Measurements from ENCODE around the gene SOCS7.

The SOCS7 gene, protein sequence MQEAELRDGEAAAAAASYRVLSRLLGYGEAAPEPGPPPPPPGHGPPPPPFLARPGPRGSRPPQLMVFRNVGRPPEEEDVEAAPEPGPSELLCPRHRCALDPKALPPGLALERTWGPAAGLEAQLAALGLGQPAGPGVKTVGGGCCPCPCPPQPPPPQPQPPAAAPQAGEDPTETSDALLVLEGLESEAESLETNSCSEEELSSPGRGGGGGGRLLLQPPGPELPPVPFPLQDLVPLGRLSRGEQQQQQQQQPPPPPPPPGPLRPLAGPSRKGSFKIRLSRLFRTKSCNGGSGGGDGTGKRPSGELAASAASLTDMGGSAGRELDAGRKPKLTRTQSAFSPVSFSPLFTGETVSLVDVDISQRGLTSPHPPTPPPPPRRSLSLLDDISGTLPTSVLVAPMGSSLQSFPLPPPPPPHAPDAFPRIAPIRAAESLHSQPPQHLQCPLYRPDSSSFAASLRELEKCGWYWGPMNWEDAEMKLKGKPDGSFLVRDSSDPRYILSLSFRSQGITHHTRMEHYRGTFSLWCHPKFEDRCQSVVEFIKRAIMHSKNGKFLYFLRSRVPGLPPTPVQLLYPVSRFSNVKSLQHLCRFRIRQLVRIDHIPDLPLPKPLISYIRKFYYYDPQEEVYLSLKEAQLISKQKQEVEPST

DNA sequence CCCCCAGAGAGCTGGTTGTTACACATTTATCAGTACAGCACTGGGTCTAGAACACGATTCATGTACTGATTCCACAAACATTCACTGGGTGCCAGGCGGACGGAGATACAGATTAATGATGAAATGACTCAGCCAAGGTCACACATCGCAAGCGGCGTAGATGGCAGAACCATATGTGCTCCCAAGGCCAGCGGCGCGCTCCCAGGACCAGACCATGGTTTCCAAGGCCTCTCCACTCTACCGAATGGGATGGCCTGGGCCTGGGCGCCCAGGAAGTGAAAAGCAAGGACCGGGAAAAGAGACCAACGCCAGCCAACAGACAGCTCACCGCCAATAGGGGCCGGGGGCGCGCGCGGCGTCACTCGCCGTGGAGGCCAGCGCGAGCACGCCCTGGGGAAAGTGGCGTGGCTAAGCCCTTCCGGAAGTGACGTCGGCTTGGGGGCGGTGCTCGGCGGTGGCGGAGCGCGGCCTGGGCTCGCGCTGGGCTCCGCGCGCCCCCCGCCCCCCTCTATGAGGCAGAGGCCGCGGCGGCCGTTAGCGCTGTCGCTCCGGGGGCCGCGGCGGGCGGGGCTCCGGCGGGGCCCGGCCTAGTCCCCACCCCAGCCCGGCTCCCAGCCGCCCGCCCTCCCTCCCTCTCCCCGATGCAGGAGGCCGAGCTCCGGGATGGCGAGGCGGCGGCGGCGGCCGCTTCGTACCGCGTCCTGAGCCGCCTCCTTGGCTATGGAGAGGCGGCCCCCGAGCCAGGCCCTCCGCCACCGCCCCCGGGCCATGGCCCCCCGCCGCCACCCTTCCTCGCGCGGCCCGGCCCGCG is at the start of gene SOCS7:
SOCS7 (plus strand) TSS at position 433 of the 811 bp plus-strand sequence; CDS start at position 642, 209 bp downstream.
- ATAC-seq: peak; percentile 90 to 93

DNA sequence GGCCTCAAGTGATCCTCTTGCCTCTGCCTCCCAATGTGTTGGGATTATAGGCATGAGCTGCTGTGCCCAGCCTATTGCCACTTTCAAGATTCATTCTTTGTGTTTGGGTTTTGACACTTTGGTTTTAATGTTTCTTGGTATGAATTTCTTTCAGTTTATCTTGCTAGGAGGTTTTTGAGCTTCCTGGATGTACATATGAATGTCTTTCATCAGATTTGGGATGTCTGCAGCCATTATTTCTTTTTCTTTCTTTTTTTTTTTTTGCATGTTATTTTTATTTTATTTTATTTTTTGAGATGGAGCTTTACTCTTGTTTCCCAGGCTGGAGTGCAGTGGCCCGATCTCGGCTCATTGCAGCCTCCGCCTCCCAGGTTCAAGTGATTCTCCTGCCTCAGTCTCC is 36.1 kb upstream of the SOCS7 start:
- ATAC-seq: no peak

DNA sequence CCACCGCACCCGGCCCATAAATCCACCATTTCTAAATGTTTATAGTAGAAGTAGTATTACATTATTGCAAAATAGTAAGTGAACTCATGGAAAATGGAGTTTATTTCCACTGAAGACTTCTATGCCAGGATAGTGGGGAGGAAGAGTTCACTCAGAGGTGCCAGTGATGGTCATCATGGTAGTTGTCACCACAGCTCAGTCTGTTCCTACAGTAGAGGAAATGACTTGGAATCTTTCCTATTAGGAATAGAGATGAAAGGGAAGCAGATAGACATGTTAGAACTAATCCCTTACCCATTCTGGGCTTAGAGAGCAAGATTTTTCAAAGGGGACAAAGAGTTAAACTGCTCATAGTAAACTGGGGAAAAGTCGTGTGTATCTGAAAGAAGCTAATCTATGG is 34.6 kb upstream of the SOCS7 start:
- no peak for ATAC-seq

DNA sequence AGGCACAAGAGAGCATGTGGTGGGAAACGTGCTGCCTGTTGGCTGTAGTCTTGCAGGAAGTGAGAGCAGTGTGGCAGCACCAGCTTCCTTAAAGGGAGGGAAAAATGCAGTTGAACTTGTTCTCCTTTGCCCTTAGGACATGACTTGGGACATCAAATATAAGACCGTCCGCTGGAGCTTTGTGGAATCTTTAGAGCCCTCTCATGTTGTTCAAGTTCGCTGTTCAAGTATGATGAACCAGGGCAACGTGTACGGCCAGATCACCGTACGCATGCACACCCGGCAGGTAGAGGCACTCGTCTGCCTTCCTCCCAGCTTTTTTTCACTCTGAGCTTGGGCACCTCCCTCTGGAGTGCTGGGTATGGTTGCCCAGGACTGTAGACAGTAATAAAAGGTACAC is 31.2 kb upstream of the SOCS7 start:
- no peak for ATAC-seq

DNA sequence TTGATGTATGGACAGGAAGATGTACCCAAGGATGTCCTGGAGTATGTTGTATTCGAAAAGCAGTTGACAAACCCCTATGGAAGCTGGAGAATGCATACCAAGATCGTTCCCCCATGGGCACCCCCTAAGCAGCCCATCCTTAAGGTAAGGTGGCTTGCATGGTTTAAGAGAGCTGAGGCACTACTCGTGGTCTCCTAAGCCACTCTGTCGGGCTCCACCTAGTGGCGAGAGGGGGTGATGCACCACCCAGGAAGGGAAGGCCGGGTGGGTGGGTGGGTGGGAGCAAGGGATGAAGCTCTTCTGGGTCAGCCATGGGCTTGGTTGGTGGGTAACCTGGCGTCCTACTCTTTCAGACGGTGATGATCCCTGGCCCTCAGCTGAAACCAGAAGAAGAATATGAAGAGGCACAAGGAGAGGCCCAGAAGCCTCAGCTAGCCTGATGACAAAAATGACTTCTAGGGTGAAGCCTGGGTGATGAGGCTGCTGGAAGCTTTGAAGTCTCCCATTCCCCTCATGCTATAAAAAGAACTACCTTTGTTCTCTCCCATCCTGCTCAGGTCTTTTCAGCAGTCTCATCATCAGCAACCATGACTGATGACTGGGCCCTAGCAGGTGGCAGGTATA is 29.4 kb upstream of the SOCS7 start:
- ATAC-seq: peak; percentile 69 to 80

DNA sequence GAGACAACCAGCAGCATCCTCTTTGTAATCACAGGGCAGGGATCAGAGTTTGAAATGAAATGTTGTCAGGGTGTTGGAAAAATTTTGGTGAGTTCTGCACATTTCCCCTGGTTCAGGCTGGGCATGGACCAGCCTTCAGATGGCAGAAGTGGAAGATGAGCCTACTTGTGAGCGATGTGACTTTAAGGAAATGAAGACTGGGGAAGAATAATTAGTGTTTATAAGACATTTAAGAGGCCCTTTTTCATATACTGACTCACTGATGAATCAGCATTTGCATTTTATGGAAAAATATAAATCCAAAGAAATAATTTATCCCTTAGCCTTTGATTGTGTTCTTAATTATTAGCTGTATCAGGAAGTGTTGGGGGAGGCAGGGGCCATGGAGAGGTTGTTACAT is 28.7 kb upstream of the SOCS7 start:
- no peak for ATAC-seq

DNA sequence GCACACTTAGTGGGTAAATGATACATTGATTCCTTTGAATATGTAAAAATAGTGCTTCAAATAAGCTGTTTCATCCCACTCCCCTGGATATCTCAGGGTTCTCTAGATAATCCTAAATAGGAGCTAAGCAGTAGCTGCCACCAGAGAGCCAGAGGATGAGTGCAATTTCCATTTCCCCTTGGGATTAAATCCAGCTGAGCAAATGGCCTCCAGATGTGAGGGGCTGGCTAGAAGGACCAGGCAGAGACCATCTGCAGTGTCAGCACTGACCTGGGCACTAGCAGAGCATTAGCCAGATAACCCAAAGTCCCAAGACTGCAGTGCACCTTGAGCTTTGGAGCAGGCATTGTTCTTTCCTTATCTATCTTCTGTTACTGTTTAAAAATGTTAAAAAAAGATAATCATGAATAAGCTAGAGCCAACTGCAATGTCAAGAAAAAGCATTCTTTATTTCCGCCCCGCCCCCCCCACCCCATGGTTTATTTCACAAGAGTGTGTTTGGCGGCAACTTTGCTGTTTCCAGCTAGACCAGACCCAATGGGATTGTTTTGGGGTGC is 27.4 kb upstream of the SOCS7 start:
- no peak for ATAC-seq

DNA sequence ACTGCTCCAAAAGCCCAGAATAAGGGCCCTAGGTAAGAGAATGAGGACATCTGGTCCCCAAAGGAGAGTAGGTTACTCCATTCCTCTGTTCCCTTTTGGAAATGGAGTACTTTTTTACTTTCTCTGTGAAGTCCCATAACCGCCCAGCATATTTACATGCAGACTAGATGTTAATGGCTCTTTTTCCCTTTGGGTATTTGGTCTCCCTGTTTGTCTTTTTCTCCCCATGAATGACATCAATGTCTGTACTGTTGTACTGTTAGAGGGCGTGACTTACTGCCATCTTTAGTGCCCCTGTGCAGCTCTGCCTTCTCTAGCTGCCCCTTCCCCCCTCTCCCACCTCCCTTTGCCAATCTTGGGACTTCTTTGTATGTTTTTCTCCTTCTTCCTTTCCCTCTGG is 26.9 kb upstream of the SOCS7 start:
- no peak for ATAC-seq

DNA sequence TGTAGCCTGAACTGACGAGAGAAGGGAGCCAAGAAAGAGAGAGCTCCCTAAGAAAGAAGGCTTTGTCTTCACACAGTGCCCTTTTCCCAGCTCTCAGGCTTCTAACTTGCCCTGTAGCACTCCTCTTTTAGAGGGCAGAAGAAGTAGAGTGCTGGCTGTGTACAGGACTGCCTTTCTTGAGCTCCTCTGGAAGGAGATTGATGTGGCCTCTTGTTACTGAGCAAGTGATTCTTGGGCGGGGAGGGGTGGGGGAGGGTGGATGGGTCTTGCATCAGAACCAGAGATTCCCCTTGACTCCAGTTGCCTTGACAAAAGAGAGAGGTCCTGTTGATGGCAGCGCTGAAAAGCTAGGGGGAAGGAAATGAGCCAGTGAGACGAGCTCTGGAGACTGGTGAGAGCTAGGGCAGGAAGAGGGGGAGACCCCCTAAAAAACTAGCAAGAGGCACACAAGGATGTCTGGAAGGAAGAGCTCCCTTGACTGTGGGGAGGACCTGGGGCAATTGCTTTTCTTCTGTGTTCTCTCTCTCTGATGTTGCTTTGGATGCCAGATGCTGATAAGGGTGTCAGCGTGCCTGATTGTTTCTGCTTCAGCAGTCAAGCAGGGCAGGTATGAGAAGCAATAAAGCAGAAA is 26.3 kb upstream of the SOCS7 start:
- ATAC-seq: no peak

DNA sequence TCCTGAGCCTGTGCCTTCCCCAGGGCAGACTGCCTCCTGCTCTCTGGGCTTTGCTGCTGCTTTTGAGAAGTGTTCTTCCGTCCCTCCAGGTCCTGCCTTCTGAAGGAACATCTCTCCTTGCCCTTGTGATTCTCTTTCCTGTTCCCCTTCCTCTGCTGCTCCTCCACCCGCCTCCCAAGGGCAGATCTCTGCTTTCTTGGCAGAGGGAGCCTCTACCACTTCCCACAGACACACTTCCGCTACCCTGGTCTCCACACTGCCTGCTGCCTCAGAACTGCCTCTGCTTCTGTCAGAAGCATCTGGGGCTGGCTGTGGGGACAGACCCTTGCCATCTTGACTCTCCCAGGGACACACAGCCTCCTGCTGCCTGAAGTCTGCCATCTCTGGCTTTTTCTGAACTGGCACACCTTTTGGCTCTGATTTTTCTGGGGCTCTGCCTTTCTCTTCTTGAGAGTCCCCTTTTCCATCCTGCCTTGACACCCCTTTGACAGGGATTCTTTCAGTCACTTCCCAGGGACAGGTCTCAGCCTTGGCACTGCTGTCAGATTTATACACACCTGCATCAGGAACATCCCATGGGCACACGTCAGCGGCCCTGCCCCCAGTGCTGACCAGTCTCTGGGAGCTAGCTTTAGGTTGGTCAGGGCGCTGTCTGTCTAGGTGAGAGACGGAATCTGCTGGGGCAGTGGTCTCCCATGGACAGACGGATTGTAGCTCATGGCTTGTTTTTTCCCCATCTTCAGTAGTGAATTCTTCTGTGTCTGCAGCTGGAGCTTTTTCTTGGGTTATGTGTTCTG is 24.4 kb upstream of the SOCS7 start:
- peak in 1 of 2 donors; percentile 27 for ATAC-seq

DNA sequence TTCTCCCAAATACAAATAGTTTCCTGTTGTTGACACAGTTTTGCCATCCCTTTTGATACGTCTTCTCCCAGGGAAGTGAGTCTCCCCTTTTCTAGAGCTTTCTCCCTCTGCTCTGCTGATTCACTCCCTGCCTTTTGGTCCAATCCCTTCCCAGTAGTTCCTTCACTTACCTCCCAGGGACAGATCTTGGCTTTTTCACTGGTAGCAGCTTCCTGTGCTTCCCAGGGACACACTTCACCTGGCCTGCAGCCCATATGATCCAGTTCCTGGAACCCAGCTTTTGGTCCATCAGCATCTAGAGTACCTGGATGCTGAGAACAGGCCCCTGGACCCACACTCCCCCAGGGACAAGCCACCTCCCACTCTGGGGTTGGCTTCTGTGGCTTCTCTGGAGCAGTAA is 23.7 kb upstream of the SOCS7 start:
- ATAC-seq: no peak

DNA sequence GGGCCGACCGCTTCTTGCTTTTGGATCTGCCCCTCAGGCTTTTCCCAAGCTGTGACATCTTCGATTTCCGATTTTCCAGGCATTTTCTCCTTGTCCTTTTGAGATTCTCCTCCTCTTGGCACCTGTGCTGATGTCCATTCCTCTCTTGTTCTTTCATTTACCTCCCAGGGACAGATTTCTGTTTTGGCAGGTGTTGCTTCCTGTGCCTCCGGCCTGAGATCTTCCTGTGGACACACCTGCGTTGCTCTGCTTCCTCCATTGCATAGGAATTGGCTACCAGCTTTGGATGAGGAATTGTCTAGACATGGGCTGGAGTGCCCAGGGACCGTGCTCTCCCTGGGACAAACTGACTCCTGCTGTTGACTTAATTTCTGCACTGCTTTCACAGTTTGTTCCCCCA is 23.0 kb upstream of the SOCS7 start:
- no peak for ATAC-seq

DNA sequence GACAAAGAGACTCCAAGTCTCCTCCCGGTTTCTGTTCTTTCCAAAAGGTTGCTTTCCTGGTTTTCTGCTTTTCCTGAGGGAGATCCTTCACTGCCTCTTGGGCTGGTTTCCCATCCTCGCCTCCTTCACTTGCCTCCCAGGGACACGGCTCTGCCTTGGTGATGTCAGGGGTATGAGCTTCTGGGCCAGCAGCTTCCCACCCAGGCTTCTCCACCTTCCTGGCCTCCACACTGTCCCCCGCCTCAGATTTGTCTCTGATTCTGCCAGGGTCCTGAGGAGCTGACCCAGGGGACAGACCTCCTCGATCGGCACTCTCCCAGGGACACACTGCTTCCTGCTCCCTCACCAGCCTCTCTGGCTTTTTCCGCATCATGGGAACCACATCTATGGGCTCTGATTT is 22.4 kb upstream of the SOCS7 start:
- no peak for ATAC-seq

DNA sequence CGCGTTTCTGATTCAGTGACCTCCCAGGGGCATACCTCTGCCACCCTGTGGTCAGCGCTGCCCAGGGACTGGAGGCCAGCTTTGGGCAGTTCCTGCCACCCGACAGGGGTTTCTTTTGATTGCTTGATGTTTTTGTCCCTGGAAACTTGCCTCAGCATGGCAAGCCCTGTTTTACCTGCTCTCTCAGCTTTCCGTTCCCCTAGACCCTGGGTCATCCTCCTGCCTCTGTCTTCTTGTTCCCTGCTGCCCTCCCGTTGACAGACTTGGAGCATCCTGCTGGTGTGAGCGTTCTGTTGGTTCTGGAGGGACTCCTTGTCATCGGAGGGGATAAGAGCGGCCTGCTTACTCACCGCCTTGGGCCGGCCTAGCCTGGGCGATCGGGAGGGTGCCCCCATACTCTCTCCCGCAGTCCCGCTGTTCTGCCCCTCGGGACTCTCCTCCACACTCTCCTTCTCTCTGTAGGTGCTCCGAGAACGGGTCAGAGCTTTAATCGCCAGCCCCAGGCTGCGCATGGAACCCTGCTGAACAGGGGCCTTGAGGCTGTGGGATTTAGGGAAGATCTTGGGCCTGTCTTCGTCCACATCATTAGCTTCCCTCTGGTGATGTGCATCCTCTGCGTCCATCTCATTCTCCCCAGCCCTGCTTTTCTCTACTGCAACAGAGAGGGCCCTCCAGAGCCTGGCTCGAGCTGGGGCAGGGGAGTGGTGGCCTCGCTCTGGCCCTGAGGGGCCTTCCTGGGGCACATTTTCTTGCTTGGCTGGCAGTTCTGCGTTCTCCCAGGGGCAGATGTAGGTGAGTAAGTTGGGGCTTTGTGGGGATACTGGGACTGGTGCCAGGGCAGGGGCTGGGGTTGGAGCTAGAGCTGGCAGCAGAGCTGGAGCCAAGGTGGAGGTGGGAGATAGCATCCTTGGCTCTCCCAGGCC is 21.6 kb upstream of the SOCS7 start:
- ATAC-seq: no peak

DNA sequence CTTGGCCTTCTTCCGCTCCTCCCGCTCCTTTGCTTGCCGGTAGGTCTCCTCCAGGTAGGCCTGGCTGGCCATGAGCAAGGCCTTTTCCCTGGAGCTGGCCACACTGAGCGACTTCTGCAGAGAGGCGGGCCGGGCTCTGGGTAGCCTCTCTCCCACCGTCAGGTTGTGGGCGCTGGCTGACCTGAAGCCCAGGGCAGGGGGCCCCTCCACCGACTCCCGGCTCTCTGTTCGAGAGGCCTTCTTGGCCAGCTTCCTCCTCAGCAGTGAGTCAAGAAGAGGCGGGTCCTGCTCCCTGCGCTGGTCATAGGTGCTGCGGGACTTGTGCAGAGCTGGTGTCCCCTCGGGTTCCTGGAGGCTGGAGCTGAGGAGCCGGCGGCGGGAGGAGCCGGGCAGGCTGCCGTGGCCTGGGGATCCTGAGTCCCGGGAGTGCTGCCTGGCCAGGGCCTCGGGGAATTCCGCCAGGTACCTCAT is 20.7 kb upstream of the SOCS7 start:
- ATAC-seq: no peak

DNA sequence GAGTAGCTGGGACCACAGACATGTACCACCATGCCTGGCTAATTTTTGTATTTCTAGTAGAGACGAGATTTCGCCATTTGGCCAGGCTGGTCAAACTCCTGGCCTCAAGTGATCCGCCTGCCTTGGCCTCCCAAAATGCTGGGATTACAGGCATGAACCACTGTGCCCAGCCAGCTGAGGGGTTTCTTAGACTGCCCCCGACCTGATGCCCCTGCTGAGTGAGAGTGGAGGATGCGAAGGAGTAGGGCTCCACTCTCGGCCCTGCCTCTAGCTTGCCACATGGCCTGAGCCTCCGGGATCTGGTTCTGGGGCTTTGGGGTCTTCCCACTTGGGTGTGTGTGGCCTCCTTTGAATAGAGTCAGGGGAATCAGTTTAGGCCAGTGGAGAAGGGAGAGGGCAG is 18.9 kb upstream of the SOCS7 start:
- ATAC-seq: no peak

DNA sequence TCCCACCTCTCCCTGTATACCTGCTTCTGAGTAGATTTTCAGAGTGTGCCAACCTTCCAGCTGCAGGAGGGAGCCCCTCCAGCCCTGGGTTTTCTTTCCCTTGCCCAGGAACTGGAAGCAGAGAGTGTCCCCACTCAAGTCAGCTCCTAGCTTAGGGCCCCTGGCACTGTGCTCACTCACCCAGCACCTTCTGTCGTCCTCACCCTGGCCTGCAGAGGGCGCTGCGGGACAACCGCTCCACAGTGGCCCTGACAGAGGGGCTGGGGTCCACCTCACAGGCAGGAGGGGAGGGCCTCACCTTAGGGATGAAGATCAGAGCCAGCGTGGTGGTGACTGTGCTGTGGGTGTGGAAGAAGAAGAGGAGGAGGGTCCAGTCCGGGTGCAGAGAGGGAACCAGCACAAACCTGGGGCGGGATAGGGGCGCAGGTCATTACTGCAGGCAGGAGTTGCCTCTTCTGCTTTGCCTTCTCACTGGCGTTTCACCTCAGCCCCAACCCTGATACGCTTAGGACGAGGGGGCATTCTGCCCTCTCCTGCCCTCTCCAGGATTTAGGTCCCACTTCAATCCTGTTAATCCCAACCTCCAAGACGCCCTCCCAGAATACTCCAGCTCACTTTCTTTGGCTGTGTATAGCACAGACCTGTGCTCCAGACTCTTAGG is 17.9 kb upstream of the SOCS7 start:
- ATAC-seq: peak in 1 of 2 donors; percentile 17

DNA sequence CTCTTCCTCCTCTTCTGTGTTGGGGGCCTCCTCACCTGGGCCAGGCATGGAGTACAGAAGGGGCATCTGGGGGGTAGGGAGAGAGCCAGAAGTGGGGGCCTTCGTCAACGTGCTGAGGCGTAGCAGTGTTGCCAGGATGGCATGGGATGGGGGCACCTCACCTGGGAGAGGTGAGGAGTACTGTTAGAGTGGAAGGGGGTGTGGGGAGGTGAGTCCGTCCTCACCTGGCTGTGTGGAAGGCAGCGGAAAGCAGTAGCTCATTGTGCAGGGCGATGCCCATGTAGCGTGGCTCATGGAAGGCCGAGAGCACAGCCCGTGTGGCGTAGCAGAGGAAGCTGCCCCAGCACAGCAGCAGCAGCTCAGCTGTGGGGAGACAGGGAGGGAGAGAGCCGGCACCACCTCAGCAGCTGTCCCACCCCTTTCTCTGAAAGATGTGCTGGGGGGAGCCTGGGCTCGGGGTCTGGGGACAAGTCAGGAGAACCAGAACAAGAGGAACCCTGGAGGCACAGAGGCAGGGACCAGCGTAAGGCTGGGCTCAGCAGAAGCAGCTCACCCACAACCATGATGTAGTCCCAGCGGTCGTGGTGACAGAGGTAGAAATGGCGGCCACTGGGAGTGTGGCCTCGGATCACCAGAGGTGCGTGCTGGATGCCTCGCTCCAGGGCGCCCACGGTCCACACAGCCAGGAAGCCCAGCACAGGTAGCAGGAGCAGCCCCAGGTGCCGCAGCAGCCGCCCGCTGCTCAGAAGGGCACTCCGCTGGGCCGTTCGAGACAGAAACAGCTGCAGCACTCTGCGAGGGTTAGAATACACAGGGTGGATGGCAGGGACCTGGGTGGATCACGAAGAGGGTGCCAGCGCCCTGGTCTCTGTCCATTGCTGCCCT is 16.9 kb upstream of the SOCS7 start:
- no peak for ATAC-seq

All from activated CD4-positive, CD25-positive, alpha-beta regulatory T cell treated with anti-CD3 and anti-CD28 coated beads, Interleukin-2, amount 50 U/mL, for 24 hours (primary cell).